Measurements from ENCODE around the gene ZNF106.

ZNF106 gene

GRCh38 chr15:42474827-42475226, 16.1 kb downstream of the ZNF106 start:
- no peak for DNase-seq (ENCODE audit: low spot score)

GRCh38 chr15:42471002-42471401, 19.9 kb downstream of the ZNF106 start:
- no peak for DNase-seq (ENCODE audit: low spot score)

- DNase-seq (ENCODE audit: low spot score), result no peak
Measured at GRCh38 chr15:42465520-42466259, 25.3 kb downstream of the ZNF106 start.

GRCh38 chr15:42461261-42461660, 29.7 kb downstream of the ZNF106 start:
- DNase-seq (ENCODE audit: low spot score), result no peak

GRCh38 chr15:42457445-42458442, 33.2 kb downstream of the ZNF106 start:
- peak; percentile 19 for DNase-seq (ENCODE audit: low spot score)

- peak; percentile 2 for DNase-seq (ENCODE audit: low spot score)
Measured at GRCh38 chr15:42456971-42457370, 34.0 kb downstream of the ZNF106 start.

GRCh38 chr15:42456531-42456930, 34.4 kb downstream of the ZNF106 start:
- DNase-seq (ENCODE audit: low spot score), result no peak

GRCh38 chr15:42453826-42454225, 37.1 kb downstream of the ZNF106 start:
- DNase-seq (ENCODE audit: low spot score), result no peak

GRCh38 chr15:42450425-42450790, 40.5 kb downstream of the ZNF106 start:
- DNase-seq (ENCODE audit: low spot score), result no peak

- no peak for DNase-seq (ENCODE audit: low spot score)
Measured at GRCh38 chr15:42449770-42450424, 41.0 kb downstream of the ZNF106 start.

- no peak for DNase-seq (ENCODE audit: low spot score)
Measured at GRCh38 chr15:42448281-42448680, 42.7 kb downstream of the ZNF106 start.

GRCh38 chr15:42447599-42447998, 43.3 kb downstream of the ZNF106 start:
- DNase-seq (ENCODE audit: low spot score), result no peak

- DNase-seq (ENCODE audit: low spot score), result no peak
Measured at GRCh38 chr15:42445551-42445950, 45.4 kb downstream of the ZNF106 start.

GRCh38 chr15:42444415-42445063, 46.4 kb downstream of the ZNF106 start:
- no peak for DNase-seq (ENCODE audit: low spot score)

- no peak for DNase-seq (ENCODE audit: low spot score)
Measured at GRCh38 chr15:42427429-42428223, 63.3 kb downstream of the ZNF106 start.

GRCh38 chr15:42421376-42421775, 69.6 kb downstream of the ZNF106 start:
- no peak for DNase-seq (ENCODE audit: low spot score)

- no peak for DNase-seq (ENCODE audit: low spot score)
Measured at GRCh38 chr15:42419369-42419768, 71.6 kb downstream of the ZNF106 start.

- no peak for DNase-seq (ENCODE audit: low spot score)
Measured at GRCh38 chr15:42413920-42414319, 77.0 kb downstream of the ZNF106 start.

GRCh38 chr15:42411884-42412283, 79.1 kb downstream of the ZNF106 start:
- DNase-seq (ENCODE audit: low spot score), result no peak

- no peak for DNase-seq (ENCODE audit: low spot score)
Measured at GRCh38 chr15:42409011-42409410, 81.9 kb downstream of the ZNF106 start.

GRCh38 chr15:42408178-42408577, 82.8 kb downstream of the ZNF106 start:
- DNase-seq (ENCODE audit: low spot score), result no peak
